NCI-H1092 treated with DMSO at 0.1 percent for 48 hours (cell line): Measurements from ENCODE around the gene TBC1D21.

Source experiments
- DNase-seq: peaks from one replicate; lab custom pipeline; 2025; lab: John Stamatoyannopoulos, UW

The TBC1D21 gene

DNA sequence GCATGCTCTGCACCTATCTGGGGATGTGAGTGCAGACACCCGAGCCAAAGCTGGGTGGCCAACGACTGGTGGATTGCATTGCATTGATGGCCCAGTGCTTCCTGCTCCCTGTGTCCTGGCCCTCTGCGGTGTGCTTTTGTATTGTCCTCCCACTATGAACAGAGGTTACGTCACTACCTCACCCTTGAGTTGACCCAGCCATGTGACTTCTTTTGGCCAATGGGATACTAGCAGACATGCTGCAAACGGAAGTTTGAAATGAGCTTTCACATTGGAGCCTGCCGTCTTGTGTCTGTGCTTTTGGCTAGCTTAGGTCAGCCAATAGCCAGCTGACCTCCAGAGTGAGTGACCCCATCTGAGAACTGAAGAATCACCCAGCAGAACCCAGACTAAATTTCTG lies 15.3 kb upstream of the TBC1D21 start:
- DNase-seq = no peak

GRCh38 chr15:73862276-73862675 lies 11.1 kb upstream of the TBC1D21 start:
- DNase-seq = no peak

GRCh38 chr15:73865379-73865778 lies 8.0 kb upstream of the TBC1D21 start:
- no peak for DNase-seq

DNA sequence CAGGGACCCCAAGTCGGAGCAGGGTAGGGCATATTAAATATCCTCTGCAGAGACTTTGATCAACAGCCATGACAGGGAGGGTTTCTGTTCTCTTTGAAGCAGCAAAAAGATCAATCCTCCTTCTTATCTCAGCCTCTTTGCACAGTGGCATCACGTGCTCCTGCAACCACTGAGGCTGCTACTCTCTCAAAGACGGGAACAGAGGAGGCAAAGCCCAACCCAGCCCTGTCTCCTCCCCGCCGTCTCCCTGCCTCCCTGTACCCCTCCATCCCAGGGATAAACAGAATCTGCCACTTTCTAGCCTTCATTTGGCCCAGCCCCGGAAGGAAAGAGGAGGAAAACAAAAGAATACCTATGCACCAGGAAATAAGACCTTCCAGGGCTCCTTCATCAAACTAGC lies 7.5 kb upstream of the TBC1D21 start:
- no peak for DNase-seq

- DNase-seq = no peak
Measured at GRCh38 chr15:73866481-73866880, 6.9 kb upstream of the TBC1D21 start.

DNA sequence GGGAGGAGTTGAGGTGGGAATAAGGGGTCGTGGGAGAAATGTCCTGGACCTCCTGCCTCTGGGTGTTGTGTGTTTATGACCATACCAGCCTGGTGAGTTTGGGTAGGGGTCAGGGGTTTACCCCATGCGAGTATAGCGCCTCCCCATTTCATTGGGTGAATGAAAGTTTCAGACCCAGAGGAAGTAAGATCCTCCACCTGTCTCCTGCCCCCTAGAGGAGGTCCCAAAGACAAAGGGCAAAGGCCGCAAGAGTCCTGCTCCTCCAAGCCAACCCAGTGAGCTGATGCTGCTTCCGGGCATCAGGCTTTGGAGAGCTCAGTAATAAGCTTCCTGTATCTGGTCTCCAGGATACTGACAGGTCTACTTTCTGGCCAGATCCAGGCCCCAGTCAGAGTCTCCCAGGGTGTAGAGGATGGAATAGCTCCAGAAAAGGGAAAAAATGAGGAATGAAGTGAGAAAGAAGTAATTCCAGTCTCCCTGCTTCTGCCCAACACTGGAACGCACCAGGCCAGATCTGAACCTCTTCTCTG lies 6.4 kb upstream of the TBC1D21 start:
- no peak for DNase-seq

- no peak for DNase-seq
Measured at GRCh38 chr15:73867426-73867825, 5.9 kb upstream of the TBC1D21 start.

DNA sequence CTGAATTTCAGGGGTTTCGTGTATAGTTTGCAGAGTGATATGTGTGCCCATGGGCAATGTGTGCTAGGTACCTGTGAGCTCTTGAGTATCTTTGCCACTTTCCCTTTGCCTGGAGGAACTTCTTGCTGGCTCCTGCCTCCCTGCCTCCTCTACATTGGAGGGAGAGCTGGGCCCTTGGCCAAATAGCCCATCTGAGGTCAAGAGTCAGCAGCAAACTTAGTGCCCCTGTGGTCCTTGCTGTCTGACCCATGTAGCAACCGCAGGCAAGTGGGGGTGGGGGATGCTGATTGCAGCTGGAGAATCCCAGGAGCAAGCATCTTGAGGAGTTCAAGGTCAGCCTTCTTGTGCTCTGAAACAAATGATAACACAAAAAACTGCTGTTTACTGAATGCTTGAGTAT lies 5.4 kb upstream of the TBC1D21 start:
- DNase-seq = no peak

DNA sequence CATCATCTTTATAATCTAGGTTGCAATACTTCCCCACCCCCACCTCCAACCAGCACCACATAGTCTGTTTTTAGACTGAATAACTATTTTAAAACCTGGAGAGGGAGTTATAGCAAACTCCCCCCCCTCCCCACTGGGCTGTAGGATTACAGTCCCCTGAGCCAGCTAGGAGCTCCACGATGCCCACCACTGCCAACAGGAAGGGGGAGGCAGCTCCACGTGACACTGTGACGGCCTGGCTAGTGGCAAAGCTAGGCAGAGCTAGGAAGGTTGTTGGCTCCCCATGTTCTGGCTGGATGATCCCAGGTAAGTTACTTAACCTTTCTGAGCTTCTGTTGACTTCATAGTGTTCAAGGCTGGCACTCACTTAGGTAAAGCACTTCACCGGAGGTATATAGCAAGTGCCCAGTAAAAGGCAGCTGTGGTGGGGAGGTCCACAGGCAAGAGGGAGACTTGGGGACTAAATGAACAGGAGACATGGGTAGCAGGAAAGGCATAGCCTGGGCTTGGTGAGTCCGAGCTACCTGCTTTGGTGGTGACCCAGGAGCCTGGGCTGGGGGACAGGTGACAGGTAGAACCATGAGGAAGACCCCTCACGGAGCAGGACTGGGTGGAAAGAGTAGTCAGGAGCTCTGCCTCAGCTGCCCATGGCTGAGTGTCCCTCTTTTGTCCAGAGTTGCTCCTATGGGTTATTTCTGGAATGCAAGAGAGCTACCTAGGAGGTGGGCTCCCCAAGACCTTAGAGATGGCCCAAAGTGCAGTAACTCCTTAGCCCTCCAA lies 4.0 kb upstream of the TBC1D21 start:
- DNase-seq = no peak

GRCh38 chr15:73870700-73871408 lies 2.5 kb upstream of the TBC1D21 start:
- peak; percentile 4 for DNase-seq

GRCh38 chr15:73872346-73872745 lies 1.0 kb upstream of the TBC1D21 start:
- DNase-seq = no peak

DNA sequence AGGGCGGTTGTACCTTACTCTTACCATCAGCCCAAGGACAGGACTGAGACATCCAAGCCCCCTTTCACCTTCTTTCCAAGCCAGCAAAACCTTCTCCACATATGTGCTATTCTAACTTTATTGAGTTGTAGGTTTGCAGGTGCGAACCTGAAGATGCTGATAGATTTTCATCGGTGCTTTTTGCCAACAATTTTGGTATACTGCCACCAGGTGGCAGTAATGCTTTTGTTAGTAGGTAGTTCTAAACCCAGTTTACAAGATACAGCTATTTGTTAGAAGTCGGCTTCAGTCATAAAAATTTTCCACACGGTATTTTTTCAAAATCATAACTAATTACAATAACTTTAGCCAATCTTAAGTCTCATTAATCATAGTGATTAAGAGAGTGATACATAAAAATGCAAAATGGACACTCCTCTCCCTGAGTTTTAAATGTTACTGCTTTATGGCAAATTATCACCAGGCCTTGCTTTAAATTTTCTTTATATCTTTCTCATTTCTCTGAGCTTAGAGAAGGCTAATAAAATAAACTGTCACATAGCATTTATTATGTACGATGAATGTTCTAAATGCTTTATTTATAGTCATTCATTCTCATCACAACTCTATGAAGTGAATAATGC lies 636 bp downstream of the TBC1D21 start:
- DNase-seq = peak; percentile 17

DNA sequence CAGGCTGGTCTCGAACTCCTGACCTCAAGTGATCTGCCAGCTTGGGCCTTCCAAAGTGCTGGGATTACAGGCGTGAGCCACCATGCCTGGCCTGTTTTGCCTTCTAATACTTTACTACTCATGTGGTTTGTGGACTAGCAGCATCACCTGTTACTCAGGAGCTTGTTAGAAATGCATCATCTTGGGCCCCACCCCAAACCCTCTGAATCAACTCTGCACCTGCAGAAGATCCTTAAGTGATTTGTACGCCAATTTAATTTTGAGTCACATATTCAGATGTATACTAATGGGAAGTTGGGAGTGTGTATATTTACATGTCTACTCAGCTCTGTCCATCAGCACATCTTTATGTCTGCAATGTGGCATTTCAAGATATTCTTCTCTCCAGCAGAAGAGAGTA lies 6.1 kb downstream of the TBC1D21 start:
- DNase-seq = no peak

DNA sequence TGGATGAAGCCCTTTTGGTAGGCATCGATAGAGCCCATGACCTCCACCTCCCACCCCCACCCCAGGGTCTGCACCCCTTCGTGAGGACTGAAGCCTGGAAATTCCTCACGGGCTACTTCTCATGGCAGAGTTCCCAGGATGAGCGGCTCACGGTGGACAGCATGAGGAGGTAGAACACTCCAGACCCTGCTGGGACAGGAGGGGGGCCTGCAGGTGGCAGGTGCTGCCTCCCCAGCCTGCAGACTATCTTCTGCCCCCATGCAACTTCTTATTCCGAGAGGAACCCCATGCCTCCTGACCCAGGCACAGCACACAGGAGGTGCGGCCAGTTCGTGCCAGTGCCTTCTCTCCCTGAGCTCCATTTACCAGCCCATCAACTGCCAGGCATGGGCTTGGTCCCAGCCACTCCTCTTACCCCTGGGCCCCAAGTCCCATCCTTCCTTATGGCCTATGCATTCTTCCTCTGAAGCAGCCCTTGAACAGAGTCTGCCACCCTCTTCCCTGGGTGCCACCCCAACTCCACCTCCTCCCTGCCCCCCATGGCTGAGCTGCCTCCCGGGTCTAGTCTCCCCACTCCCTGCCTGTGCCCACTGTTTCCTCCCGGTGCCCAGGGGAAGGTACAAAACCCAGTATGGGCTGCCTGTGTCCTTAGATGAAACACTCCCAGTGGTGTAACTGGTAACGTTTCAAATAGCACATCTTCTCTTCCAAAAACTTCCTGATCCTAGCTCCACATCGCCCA lies 8.4 kb downstream of the TBC1D21 start:
- DNase-seq = no peak

- no peak for DNase-seq
Measured at GRCh38 chr15:73882761-73883419, 9.5 kb downstream of the TBC1D21 start.

DNA sequence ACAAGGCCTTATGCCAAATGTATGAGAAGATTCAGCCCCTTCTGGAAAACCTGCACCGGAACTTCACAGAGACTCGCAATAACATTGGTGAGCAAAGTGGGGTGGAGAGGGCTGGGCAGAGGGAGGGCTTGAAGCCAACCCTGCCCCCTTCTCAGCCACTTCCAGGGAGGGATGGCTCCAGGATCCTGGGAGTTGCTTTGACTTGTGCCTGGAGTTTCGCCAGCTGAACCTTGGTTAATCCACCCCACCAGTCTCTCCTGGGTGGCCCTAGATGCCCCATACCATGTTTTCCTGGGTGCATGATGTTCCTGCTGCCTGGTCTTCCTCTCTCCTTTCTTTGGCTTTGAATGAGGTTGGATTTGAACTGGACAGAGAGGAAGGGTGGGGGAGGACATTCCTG lies 10.8 kb downstream of the TBC1D21 start:
- no peak for DNase-seq

DNA sequence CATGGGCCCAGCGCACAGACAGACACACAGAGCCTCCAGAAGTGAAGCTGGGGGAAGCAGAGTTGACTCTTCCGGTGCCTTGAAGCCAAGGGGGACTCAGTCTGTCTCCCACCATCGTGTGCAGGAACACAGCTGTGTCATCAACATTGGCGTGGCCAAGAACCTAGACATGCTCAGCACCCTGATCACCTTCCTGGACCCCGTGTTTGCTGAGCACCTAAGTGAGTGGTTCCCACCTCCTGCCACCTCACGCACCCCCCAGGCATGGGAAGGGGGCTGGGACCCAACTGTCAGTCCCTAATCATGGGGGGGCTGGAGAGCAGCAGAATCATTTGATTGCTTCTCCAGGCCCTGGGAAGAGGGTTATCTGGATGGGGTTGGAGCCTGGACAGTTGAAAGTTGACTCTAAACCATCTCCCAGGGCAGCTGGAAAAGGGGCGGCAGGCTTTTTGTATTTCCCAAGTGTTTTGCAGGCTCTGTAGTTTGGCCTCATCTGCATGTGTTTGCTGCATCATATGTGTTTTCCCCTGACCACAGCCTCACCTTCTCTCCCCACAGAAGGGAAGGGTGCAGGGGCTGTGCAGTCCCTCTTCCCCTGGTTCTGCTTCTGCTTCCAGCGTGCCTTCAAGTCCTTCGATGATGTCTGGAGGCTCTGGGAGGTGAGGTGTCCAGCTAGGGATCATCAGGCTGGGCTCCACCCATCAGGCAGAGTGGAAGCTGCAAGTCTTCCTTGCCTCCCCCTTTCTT lies 12.8 kb downstream of the TBC1D21 start:
- no peak for DNase-seq

DNA sequence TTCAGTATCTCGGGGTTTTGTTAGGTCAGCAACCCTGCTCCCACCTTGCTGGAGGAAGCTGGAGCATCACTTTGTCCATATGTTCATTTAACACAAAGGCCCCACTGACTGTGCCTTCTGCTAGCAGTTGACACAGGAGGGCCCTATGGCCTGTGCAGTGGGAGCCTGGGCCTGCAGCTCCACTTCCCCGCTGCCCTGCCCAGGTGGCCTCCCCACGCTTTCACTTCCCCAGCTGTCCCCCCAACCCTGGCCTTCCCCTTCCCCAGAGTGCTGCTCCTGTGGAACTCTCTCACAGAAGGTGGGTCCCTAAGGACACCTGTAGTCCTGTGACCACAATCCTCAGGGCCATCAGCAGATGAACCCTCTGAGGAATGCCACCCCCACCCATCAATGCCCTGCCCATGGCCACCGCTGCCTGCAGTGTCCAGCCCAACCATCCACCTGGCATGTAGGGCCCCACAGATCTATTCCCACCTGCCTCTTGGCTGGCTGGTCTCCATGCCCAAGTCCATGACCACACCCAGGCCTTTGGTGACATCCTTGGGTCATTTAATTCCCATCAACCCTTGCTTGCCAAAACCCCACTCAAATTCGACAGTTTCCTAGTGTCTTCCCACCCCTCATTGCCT lies 13.5 kb downstream of the TBC1D21 start:
- DNase-seq = no peak

GRCh38 chr15:73887481-73887880 lies 14.1 kb downstream of the TBC1D21 start:
- DNase-seq = no peak

DNA sequence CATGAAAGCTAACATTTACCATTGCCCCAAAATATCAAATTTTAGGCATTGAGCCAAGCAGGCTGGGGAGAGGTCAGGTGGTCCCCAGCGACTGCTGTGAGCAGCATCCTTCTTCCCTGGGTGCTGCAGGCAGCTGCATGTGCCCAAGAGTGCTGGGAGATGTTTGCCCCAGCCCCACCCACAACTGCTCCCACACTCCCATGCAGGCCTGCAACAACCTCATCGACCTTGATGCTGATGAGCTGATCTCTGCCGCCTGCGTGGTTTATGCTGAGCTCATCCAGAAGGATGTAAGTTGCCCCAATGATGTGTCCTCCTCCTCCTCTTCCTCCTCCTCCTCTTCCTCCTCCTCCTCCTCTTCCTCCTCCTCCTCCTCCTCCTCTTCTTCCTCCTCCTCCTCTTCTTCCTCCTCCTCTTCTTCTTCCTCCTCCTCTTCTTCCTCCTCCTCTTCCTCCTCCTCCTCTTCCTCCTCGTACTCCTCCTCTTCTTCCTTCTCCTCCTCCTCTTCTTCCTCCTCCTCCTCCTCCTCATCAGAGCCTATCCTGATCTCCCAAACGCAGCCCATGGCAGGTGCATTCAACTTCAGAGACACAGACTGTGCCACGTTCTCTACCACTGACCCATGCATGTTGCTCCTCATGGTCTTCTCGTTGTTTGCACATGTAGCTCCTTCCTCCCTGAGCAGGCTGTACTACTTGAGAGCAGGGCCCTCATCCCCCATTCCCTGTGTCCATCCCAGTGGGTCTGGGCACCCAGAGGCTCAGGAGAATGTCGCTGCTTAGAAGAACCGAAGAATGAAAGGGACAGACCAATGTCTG lies 15.1 kb downstream of the TBC1D21 start:
- no peak for DNase-seq
